Cardiac fibroblast (primary cell): Measurements from ENCODE around the gene TUT1.

Experiments
- DNase-seq, 2 donors: peaks; one replicate each; pipeline versions ENCODE4 v3.0.0 to v3.0.0-alpha.2; 2010; ENCODE audit warnings: low read depth in 2 of 2
- H3K4me3 ChIP-seq, 2 donors: replicated peaks in 1 of 2; 1 replicate in 1 of 2; 2 replicates in 1 of 2; pipeline ENCODE4 v1.5.1; 2011; ENCODE audit warnings: low read depth in 2 of 2, low read length in 2 of 2, mild to moderate bottlenecking in 2 of 2, moderate library complexity in 1 of 2
- TF ChIP-seq, protein P1 (sequence below): IDR thresholded peaks from one replicate; pipeline ENCODE4 v1.5.1; 2011; ENCODE audit warnings: low read depth, mild to moderate bottlenecking, low read length, inconsistent platforms

TUT1 gene

GRCh38 chr11:62610403-62610802 lies 19.1 kb upstream of the TUT1 start:
- DNase-seq, result no peak
- no peak overlapping the region for H3K4me3 ChIP-seq
- TF ChIP-seq, protein P1, sequence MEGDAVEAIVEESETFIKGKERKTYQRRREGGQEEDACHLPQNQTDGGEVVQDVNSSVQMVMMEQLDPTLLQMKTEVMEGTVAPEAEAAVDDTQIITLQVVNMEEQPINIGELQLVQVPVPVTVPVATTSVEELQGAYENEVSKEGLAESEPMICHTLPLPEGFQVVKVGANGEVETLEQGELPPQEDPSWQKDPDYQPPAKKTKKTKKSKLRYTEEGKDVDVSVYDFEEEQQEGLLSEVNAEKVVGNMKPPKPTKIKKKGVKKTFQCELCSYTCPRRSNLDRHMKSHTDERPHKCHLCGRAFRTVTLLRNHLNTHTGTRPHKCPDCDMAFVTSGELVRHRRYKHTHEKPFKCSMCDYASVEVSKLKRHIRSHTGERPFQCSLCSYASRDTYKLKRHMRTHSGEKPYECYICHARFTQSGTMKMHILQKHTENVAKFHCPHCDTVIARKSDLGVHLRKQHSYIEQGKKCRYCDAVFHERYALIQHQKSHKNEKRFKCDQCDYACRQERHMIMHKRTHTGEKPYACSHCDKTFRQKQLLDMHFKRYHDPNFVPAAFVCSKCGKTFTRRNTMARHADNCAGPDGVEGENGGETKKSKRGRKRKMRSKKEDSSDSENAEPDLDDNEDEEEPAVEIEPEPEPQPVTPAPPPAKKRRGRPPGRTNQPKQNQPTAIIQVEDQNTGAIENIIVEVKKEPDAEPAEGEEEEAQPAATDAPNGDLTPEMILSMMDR, result no peak

DNA sequence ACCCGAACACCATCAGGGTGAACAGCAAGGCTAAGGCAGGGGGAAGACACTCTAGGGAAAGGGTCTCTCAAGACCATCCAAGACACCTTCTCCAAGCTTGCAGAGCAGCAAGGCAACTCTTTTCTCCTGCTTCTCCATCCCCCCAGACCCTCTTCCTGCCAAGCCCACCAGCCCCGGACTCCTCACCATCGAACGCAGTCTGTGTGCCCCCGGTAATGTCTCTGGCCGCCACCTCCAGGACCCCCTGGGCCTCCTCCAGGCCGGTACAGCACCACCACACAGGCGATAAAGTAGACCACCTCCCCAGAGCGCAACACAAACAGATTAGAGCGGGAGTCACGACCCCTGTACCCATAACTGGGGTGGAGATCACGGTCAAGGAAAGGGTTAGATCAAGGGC lies 17.5 kb upstream of the TUT1 start:
- DNase-seq, result no peak
- no peak overlapping the region for H3K4me3 ChIP-seq
- TF ChIP-seq, protein P1, result no peak

DNA sequence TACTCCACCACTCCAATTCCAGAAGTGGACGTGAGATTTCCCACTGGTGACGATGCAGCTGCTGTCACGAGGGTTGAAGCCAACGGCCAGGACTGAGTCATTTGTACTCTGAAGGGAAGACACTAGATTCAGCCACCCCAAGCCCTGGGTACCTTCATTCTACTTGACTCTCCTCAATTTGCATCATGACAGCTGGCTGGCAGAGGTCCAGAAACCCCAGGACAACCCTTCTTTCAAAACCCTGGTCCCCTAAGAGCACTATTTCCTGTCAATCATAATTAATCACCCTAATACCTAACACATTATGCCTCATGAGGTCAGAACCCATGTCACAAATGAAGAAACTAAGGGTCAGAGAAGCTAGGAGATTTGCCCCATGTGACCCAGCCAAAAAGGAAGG lies 16.4 kb upstream of the TUT1 start:
- no peak overlapping the region for H3K4me3 ChIP-seq
- TF ChIP-seq, protein P1, result no peak
- no peak for DNase-seq

GRCh38 chr11:62605902-62606301 lies 14.6 kb upstream of the TUT1 start:
- no peak overlapping the region for H3K4me3 ChIP-seq
- TF ChIP-seq, protein P1, result no peak
- no peak for DNase-seq

DNA sequence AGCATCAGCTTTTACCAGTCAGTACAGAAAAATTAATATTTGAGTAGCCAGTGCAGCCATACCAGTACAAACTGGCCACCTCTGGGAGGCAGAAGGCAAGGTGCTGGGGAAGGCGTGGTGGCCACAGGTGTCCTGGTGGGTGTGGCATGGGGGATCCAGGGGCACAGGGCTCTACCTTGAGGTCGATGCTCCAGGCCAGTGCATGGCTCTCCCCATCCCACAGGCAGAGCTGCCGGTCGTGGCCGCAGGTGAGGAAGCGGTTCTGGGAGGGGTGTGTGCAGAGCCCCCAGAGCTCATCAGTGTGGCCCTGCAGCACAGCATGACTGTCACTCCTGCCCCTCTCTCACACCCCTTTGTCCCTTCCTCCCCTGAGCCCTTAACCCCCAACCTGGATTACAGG lies 14.1 kb upstream of the TUT1 start:
- H3K4me3 ChIP-seq, result no peak overlapping the region
- no peak for DNase-seq
- TF ChIP-seq, protein P1, result no peak

- no peak overlapping the region for H3K4me3 ChIP-seq
- peak in 1 of 2 donors; percentile 16 for DNase-seq
- TF ChIP-seq, protein P1, result no peak
Measured at GRCh38 chr11:62604460-62605120, 13.3 kb upstream of the TUT1 start.

- TF ChIP-seq, protein P1, result no peak
- H3K4me3 ChIP-seq, result no peak overlapping the region
- DNase-seq, result no peak
Measured at GRCh38 chr11:62603776-62604299, 12.5 kb upstream of the TUT1 start.
